ENCODE data around the gene UNC93A. TPM values are rescaled to one million over a fixed set of nuclear protein-coding genes. Genes with fewer than 3 reads are reported as not detected.
A peak's percentile ranks its signal among the peaks of the same experiment; 100 is the strongest.
"Not testable (repeated sequence)": the region's sequence is repeated elsewhere in the genome, so short reads cannot be mapped to it uniquely, and the experiment has no call there.

The UNC93A gene
- total RNA-seq, 1 donor = not detected

- DNase-seq (ENCODE audit: low read depth in 2 of 3, low spot score in 2 of 3) = no peak
Measured at GRCh38 chr6:167270499-167271311, 20.4 kb upstream of the UNC93A start.

- no peak for DNase-seq (ENCODE audit: low read depth in 2 of 3, low spot score in 2 of 3)
Measured at GRCh38 chr6:167272151-167272550, 19.0 kb upstream of the UNC93A start.

DNA sequence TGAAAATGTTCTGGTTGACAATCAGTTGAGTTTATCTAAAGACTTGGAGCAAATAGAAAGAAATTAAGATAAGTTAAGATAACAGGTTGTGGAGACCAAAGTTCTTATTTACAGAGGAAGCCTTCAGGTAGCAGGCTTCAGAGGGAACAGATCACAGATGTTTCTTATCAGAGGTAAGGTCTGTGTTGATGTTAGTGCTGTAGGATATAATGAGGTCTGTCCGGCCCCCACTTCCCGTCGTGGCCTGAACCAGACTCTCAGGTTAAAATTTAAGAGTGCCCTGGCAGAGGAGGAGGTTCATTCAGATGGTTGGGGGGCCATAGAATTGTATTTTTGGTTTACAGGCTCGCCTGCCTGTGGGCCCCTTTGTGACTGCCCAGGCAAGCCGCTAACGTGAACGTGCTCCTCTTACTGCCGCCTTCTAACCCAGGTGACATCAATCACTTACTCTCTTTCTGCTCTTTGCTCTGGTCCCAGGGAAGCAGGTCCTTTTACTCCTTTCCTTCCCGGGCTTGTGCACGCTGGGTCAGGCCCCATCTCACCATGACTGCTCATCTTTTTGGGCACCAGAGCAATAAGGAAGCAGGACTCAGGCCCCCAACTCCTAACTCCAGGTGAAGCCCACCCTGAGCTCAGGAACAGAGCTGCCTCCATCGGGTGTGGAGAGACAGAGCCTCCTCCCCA, 18.3 kb upstream of the UNC93A start:
- no peak for DNase-seq (ENCODE audit: low read depth in 2 of 3, low spot score in 2 of 3)

GRCh38 chr6:167274270-167274669, 16.8 kb upstream of the UNC93A start:
- DNase-seq (ENCODE audit: low read depth in 2 of 3, low spot score in 2 of 3) = no peak

GRCh38 chr6:167275001-167275400, 16.1 kb upstream of the UNC93A start:
- no peak for DNase-seq (ENCODE audit: low read depth in 2 of 3, low spot score in 2 of 3)

- no peak for DNase-seq (ENCODE audit: low read depth in 2 of 3, low spot score in 2 of 3)
Measured at GRCh38 chr6:167275436-167275835, 15.7 kb upstream of the UNC93A start.

DNA sequence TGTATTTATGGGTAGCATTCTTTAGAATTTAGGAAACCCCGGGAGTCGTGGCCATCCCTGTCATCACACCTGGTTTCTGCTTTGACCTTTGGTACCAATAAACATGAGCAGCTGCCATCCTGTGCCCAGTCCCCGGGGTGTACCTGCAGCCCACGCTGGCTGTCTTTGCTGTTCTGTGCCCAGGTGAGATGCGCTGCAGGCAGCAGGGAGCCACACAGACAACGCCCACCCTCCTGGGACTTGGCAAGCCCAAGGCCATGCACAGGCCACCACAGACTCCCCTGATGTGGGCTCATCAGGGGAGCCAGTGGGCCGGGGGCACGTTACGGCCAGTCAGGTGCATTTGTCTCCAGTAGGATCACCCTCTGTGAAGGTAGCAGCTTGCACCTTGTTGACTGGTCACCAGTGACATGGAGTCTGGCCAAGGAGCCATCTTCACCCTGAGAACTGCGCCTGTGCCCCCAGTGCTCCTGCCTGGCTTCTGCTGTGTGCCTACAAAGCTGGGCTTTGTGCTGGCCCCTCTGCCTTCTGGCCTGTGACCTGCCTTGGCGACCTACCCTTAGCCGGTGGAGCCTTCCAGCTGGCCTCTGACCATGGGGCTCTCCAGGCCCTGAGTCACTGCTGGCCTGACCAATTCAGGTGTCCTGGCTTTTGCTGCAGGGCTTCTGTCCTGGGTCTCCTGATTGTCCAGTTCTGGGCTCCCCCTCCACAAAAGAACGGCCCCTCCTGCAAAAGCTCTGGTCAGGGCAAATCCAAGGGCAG, 14.2 kb upstream of the UNC93A start:
- DNase-seq (ENCODE audit: low read depth in 2 of 3, low spot score in 2 of 3) = no peak

DNA sequence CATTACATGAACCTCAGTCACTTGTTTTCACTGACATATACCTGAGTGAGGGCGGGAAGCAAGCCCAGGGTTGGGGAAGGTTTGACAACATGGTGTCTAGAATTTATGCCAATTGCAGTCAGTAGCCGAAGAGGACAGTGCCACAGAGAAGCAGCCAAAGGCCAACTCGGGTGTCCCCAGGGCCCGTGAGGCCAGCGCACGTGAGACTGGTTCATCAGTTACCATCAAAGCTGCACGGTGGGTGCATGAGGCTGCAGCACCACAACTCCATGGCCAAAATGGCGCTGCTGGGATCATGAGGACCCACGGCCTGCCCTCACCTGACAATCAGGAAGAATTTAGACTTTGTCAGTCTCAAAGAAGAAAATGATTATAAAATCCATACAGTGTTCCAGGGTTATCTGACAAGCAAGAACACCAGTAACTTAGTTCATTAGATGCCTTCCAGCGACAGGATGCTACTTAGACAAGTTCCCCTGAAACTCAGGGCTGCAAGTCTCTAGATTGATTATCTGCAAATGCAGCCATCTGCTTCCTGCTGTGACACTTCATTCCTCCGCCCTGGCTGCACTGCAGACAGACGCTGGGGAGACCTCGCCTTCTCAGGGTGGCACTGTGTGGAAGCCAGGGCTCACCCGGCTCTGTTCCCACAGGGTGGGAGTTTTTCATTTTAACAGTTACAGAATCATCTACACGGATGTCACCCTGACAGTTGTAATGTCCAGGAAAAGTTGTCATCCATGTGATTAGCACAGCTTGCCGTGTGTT, 12.8 kb upstream of the UNC93A start:
- DNase-seq (ENCODE audit: low read depth in 2 of 3, low spot score in 2 of 3) = peak in 1 of 3 donors; percentile 10

- no peak for DNase-seq (ENCODE audit: low read depth in 2 of 3, low spot score in 2 of 3)
Measured at GRCh38 chr6:167279766-167280446, 11.2 kb upstream of the UNC93A start.

GRCh38 chr6:167280466-167280865, 10.6 kb upstream of the UNC93A start:
- DNase-seq (ENCODE audit: low read depth in 2 of 3, low spot score in 2 of 3) = not testable (repeated sequence)

DNA sequence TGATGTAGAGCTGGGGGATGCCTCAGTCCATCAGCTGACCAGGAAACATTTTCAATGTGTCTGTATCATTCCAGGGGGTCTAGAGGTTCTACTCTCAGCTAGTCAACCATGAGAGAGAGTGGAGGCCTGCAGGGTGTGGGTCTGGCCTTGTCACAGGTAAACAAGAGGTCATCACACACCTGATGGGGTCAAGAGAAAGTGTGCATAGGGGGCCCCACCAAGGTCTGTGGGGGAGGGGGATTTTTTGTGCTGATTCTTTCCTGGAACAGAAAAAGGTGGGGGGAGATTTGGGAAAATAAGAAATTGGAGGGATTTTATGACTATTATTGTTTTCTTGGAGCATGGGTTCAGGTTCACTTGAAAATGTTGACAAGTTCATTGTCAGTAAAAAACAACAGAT, 8.9 kb upstream of the UNC93A start:
- DNase-seq (ENCODE audit: low read depth in 2 of 3, low spot score in 2 of 3) = no peak

GRCh38 chr6:167284565-167284964, 6.5 kb upstream of the UNC93A start:
- not testable (repeated sequence) for DNase-seq (ENCODE audit: low read depth in 2 of 3, low spot score in 2 of 3)

- DNase-seq (ENCODE audit: low read depth in 2 of 3, low spot score in 2 of 3) = no peak
Measured at GRCh38 chr6:167285077-167285770, 5.9 kb upstream of the UNC93A start.

DNA sequence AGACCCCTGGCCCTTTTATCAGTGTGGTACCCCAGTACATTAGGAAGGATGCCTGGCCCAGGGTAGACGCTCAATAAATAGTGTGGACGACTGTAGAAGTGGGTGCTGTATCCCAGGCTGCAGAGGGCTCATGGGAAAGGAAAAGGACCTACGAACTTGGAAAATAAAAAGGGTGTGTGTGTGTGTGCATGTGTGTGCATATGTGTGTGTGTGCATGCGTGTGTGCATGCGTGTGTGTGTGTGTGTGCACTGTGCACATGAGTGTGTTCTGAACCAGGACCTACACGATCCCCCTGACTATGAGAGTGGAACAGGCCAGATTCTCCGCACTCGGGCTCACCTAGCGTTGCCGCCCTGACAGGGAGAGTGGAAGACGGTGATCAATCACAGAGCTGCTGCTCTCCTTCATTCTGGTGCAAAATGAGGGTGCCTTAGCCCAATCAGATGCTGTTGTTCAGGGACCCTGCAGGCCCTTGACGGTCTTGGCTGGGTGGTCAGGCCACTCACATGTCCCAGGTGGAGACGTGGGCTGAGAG, 3.5 kb upstream of the UNC93A start:
- DNase-seq (ENCODE audit: low read depth in 2 of 3, low spot score in 2 of 3) = no peak

DNA sequence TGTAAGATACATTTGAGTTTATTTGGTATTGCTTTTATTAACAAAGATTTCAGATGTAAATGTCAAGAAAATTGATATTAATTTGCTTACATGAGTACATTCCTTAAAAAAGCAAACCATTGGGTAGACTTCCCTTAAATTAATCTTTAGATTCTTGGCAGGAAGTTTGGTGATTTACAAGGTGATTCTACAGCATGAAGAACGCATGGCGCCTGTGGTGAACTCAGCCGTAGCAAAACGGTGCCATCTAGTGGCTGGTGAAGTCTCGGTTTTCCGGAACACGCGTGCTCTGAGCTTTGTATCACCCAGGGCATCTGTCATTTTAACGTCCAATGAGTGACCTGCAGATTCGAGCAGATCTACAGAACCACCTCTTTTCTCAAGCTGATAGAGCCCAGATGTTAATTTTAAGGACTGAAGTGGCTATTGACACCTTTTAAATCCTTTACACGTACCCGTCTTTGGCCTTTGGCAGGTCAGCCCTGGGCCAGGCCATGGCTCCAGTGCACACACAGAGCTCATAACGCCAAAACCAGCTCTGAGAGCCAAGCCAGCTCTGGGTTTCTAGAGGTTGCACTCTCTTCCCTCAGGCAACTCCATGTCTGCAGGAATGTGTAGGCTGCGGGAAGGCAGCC, 2.4 kb upstream of the UNC93A start:
- peak in 2 of 3 donors; percentile 17 to 45 for DNase-seq (ENCODE audit: low read depth in 2 of 3, low spot score in 2 of 3)

DNA sequence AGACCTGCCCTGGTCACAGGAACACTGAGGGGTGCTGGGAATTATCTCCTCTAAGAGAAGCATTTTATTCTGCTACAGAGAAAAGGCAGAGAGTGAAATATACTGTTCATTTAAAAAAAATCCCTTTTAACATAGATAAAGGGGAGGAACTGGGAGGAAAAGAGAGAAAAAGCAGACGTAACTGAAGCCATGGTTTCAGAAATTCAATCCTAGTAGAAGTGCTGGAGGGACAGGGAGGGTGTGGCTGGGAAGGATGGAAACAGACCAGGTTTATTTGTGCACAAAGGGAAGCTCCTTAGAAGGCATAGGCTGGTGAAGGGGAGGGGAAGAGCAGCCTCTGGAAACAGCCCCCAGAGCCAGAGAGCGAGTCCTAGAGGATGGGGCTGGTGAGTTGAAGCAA, 1.8 kb upstream of the UNC93A start:
- DNase-seq (ENCODE audit: low read depth in 2 of 3, low spot score in 2 of 3) = not testable (repeated sequence)

DNA sequence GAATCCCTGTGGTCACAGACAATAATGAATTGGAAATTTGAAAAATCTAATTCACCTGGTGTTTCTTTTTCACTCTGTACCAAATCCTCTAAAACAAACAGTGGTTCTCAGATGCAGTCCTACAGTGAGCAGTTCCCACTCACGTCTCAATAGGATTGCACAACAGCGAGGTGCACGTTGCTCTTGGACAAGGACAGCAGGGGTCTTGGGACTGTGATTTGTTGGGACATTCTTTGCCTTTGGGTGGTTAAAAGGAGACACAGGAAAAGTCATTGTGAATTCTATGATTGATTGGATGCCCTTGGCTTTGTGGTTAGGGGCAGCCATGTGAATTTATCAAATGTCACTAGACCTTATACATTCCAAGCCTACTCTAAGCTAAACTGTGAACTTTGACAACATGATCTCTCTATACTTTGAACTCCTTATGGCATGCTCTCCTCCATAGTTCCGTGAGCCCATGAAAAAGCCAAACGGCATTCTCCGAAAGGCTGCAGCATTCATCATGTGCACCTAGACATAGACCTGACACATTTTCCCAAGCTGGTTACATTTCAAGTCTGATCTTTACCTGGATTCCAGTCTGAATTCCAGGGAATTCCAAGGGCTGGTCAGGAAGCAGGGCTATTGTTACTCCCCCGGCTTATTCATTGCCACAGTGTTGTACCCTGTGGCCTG, 647 bp downstream of the UNC93A start:
- DNase-seq (ENCODE audit: low read depth in 2 of 3, low spot score in 2 of 3) = no peak
